ENCODE data around the gene CWC22.
"Not testable (repeated sequence)": the region's sequence is repeated elsewhere in the genome, so short reads cannot be mapped to it uniquely, and the experiment has no call there.

CWC22 gene

DNA sequence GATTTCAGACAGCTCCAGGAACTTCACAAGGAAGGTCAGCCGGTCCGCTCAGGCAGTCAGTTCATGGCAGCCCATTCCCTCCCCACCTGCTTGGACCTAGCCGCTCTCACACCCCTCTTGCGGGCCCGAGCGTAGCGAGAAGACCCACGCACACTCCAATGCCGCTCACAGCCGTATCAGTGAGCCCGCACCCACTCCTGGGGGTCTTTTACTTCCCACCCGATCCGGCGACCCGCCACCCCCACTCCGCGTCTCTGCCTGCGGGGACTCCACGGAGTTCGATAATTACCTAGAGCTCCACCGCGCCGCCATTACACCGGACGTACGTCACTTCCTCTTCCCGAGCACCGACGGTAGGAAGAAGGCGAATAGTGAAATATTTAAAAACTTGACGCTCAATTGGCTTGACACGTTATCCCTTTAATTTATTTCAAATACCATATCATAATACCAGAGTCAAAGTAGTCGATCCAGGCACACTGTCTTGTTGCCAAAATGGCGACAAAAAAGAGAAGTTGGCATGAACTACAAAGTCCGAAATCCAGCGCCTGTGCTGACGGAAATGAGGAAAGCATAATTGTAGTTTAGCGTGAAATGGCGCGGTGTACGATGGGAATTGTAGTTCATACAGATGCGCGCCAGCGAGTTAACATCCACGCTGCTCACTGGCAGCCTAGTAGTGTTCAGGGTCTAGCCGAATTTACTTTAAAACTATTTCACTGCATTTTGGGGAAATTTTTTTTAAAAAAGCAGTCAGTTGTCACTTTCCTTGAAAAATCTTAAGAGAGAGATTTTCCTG, at the start of gene CWC22:
Gene CWC22 (minus strand): TSS at position 517 of the 799 bp plus-strand sequence. CDS start 13,956 bp downstream, outside the sequence.
- peak; percentile 98 for DNase-seq

DNA sequence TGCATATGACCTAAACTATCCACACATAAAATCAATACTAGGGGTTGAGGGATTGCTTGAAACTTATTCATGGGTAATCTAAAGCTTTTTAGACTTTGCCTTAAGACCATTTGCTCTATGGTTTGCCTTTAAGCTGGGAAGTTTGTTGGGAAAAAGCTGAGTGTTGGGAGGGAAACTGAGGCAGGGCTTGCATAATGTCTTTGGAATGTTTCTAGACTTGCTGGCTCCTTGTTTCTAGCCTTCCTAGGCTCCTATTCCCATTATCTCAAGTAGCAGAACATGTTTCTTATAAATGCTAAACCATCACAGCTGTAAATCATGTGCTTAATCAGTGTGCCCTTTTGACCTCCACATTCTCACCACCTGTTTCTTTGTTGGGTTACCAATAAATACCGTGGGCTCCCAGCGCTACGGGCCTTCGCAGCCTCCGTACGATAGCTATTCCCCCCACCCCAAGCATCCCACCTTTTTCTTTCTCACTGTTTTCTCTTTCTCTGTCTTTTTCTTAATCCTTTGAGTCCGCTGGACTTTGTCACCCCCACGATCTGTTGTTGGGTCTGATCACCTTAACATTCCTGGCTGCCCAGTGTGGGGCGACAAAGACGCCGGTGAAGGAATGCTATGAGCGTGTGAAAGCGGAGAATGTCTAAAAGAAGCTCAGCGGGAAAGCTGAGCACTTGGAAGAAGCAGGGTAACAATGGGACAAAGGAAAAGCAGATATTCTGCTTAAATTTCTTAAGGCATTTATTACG, 49.4 kb upstream of the CWC22 start:
- no peak for DNase-seq

DNA sequence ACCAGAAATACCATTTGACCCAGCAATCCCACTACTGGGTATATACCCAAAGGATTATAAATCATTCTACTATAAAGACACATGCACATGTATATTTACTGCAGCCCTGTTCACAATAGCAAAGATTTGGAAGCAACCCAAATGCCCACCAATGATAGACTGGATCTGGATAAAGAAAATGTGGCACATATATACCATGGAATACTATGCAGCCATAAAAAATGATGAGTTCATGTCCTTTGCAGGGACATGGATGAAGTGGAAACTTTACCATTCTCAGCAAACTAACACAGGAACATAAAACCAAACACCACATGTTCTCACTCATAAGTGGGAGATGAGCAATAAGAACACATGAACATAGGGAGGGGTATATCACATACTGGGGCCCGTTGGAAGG, 47.5 kb upstream of the CWC22 start:
- DNase-seq, result not testable (repeated sequence)

DNA sequence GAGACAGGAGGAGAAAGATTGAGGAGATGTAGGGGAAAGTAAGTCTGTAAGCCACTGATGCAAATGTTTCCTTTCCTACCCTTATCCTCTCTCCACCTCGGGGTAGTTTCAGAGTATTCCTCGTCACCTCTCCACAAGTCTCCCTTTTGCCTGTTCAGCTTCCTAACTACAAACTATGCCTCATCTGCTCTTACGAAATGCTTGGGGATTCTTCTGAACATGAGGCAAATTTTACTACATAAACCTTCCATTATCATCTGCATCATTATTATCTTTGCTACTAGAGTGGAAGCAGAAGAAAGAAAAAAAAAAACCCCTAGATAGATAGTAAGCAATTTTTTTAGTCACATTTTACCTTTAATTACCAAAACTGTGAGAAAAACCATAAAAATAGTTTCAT, 43.1 kb upstream of the CWC22 start:
- no peak for DNase-seq

DNA sequence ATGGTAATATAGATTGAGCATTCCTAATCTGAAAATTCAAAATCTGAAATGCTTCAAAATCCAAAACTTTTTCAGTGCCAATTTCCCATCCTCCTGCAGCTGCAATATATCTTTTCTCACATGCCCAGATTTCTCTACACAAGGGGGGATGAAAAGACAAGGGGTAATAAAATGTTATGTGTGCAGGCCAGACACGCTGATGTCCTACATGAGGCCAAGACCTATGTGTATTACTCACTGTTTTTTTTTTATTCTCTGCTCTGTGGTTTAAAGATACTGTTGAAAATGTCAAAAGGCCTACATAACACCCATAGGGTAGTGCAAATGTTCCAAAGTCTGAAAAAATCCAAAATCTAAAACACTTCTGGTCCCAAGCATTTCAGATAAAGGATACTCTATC, 41.2 kb upstream of the CWC22 start:
- no peak for DNase-seq

DNA sequence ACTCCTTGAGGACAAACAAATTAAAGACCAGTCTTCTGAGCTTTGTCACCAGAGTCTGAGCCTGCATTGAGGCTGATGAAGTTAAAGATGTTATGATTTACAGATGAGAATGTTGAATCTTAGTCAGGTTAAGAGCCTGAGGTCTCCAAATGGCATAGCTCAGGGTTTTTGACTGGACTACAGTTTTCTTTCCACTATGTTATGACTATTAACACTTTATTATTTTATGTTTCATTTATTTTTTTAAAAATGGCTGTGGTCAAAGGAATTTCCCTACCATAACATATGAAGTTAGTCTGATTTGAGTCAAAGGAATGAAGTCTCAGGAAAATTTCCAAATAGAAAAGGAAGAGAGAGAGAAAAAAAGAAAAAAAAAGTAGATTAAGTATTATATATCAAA, 39.7 kb upstream of the CWC22 start:
- DNase-seq, result no peak

DNA sequence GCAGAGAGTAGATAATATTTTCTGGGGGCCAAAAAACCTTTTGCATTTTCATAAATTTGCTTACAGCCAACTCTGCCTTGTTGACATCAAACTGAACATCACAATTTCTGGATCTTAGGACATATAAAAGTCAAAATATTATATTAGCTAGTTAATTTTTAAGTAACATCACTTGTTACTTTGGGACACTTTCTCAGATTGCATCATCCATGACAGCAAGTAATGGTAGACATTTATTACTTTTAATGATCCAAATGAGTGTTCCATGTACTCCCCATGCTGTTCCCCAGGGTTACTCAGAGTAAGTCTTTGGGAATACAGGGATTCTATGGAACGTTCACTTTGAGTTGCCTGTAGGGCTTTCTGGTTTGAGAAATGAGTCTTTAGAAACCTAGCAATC, 39.1 kb upstream of the CWC22 start:
- no peak for DNase-seq

DNA sequence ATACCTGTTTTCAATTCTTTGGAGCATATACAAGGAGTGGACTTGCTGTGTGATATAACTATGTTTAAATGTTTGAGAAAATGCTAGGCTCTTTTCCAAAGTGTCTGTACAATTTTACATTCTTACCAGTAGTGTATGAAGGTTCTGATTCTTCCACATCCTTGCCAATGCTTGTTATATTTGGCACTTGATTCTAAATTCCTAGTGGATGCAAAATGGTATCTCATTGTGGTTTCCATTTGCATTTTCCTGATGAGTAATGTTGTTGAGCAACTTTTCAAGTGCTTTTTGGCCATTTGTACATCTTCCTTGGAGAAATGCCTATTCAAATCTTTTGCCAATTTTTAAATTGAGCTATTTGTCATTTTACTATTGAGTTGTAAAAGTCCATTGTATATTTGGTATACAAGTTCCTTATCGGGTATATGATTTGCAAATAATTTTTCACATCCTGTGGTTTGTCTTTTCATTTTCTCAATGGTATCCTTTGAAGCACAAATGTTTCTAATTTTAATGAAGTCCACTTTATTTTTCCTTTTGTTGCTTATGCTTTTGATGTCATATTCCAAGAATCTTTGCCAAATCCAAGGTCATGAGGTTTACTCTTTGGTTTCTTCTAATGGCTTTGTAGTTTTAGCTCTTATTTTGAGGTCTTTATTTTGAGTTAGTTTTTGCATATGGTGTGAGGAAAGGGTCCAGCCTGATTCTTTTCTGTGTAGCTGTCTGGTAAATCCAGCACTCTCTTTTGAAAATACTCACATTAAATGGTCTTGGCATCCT, 33.2 kb upstream of the CWC22 start:
- DNase-seq, result no peak

DNA sequence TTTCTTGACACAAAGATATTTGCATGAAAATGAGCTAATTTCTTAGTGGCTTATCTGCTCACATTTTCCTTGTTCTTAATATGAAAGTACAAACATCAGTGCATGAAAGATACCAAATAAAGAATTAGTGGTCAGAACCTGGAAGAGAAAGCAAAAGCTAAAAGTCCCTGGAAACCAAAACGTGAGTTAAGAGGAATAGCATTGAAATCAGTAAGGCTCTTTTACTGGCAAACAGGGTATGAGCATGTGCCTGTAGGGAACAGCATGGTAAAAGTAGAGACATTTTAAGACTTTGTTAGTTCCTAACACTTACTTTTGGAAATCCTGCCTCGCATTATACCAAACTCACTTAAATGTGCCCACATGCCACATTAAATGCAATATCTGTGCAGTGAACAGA, 31.9 kb upstream of the CWC22 start:
- no peak for DNase-seq

DNA sequence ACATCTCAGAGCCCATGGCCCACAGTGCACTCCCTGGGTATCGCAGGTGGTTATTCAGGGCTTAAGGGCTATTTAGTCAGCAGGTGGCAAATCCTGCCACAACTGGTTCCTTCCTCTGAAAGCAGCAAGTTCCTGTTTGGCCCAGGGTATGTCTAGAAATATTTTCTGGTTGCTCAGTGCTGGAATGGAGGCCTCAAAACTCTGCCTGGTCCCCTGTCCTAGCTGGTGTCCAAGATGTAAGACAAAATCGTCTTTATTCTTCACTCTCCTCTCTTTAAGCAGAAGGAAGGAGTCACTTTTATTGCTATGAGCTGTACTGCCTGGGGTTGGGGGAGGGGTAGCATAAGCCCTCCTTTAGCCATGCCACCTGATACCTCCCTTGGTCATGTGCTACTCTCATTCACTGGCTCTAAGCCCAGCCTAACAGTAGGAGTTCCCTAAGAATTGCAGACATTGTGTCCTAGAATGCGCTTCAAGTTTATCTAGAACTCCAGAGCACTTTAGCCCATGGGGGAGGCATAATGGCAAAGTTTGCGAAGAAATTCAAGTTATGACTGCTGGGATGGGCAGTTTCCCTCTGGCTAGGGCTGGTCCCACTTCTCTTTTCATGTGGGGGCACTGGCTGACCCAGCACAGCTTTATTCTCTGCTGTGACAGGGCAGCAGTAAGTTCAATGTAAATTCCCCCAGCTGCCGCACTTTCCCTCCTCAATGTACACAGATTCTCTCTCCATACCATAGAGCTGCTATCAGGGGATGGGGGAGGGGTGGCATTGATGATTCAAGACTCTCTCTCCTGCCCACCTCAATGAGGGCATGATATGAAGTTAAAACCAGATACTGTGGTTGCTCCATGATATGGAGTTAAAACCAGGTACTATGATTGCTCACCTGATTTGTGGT, 27.1 kb upstream of the CWC22 start:
- peak; percentile 96 for DNase-seq

DNA sequence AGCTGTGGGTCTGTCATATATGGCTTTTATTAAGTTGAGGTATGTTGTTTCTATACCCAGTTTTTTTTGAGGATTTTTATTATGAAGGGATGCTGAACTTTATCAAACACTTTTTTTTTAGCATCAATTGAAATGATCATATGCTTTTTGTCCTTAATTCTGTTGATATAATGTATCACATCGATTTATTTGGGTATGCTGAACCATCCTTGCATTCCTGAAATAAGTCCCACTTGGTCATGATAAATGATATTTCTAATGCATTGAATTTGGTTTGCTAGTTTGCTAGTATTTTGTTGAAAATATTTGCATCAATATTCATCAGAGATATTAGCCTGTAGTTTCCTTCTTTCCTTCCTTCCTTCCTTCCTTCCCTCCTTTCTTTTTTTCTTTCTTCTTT, 22.5 kb upstream of the CWC22 start:
- no peak for DNase-seq

DNA sequence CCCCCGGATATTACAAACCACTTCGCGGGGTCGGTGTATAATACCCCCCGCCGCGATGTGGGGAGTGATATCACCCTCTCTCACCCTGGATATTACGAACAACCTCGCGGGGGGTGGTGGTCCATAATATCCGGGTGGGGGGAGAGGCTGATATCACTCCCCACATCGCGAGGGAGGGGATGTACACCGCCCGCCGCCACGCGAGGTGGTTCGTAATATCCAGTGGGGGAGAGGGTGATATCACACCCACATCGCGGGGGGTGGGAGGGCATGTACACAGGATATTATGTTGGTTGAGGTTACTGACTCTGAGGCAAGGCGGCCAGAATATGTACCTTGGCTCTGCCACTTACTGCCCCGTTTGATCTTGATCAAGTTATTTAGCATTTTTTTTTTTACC, 14.8 kb upstream of the CWC22 start:
- peak; percentile 81 for DNase-seq

DNA sequence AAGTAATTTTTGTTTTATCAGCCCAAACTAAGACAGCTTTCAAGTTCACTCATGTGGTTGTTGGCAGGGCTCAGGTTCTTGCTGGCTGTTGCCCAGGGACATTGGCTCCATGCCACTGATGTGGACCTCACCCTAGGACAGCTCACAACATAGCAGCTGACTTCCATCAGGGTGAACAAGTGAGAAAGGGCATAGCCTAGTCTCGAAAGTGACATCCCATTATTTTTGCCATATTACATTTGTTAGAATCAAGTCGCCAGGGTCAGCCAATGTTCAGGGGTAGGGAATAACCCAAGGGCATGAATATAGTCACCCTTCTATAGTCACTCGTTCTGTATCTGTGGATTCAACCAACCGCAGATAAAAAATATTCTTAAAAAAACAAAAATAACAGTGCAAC, 10.7 kb upstream of the CWC22 start:
- no peak for DNase-seq

DNA sequence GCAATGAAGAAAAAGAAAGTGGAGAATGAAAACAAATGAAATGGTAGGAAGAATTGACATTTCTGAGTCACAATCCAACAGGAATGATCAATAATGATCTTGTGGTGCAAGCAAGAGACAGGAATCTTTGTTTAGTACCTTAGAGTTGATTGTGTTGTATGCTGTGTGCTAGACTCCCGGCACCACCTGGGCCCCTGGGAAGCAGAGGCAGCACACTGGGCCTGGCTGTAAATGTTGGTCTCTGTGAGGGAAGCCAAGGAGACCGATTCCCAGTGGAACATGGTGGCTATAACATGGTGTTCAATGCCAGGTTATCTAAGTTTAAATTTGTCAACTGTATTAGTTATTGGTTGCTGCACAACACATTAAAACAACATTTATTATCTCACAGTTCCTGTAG, 9.8 kb upstream of the CWC22 start:
- no peak for DNase-seq

DNA sequence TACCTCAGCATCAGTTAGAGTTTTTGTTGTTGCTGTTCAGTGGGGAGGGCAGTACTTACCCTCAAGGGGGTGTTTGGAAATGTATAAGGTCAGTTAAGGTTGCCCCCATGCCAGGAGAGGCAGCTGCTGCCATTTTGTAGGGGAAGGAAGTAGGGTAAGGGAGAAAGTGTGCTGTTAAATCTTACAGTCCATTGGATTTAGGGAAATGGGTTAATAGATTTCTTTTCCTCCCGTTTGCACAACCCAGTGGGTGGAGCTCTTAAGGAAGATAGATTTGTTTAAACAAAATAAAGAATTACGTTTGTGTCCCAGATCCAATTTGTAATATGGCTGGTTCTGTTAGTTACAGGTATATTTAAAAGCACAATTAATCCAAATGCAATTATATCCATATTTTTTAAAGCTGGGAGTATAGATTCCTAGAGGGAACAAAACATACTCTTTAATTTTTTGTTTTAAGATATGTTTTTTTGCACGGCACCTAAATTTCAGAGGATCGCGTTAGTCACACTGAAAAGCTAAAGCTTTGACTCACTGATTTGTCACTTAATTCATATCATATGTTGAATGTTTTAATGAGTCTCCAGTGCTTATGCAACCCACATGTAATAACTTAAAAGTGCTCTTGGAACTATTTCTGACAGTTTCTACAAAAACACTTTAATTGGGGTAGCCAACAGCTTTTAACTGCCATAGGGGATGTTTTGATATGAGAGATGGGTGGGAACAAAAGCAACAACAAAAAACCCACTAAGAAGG, 9.0 kb upstream of the CWC22 start:
- no peak for DNase-seq

DNA sequence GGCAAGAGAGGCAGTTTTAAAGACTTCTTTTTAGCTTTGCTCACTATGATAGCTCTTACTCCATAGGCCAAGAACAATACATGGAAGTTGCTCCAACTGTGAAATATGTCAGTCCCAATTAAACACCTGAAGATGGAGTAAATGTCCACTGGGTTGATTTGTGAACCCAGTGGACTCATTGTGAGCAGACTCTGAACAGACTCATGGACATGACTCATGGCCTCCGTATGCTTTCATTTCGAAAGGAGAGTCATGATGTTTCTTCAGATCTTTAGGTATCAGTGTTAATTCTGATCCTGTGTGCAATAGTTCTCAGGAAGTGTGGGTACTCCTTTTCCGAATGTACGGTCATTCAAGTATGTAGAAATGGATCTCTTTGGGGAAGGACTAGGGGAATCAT, 5.4 kb upstream of the CWC22 start:
- peak; percentile 52 for DNase-seq

DNA sequence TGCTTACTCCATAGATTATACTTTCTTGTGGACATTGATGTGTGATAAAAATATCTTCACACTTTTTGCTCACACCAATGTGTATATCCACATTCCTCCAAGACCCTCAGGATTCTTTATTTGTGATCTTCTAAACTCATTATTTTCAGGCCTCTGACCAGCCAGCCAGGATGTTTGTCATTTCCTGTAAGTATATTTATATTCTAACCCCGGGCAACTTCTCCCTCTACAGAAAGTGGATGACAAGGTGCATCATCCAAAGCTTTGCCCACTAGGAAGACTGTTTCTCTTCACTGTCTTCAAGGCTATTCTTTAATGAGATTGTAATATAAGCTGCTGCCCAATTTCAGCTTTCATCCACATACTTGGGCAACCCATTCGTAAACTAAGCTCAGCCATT, 3.6 kb upstream of the CWC22 start:
- no peak for DNase-seq

DNA sequence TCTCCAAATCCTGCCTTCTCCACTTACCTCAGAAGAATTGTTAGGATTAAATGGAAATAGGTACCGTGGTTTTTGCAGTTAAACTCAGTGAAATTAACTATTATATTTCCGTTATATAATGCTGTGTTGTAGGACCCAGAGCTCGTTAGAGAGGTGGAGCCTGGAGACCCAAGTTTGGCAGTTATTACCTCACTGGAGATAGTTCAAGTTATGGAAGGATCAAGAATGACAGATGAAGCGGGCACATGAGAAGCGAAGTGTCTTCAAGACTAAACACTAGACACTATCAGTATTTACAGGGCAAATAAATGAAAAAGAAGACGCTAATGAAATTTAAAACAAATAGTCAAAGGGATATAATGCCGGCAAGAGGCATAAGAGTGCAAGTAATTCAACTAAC, 866 bp downstream of the CWC22 start:
- DNase-seq, result peak; percentile 38

DNA sequence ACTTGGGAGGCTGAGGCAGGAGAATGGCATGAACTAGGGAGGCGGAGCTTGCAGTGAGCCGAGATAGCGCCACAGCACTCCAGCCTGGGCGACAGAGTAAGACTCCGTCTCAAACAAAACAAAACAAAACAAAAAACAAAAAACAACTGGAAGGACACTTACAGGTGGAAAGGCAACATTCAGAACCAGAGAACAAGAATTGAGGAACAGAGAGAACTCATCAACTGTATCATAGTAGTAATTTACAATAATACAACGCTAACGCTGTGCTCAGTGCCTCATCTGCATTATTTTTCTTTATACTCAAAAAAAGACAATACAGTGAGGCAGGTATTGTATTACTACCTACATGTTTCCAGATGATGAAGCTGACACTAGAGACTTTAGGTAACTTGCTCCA, 1.6 kb downstream of the CWC22 start:
- DNase-seq, result not testable (repeated sequence)

DNA sequence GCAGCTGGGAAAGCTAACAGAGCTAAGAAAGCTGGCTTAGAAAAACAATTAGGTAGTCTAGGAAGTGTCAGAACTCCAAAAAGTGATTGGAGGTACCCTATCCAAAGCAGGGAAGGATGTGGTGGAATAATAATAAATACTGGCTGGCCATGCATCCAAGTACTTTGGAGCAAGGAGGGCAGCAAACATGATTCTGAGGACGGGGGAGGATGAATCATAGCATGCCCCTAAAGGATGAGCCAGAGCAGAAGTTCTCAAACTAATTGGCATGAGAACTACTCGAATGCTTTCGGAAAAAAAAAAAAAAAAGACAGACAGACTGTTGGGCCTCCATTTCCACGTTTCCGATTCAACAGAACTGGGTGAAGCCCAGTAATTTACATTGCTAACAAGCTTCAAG, 2.4 kb downstream of the CWC22 start:
- no peak for DNase-seq

DNA sequence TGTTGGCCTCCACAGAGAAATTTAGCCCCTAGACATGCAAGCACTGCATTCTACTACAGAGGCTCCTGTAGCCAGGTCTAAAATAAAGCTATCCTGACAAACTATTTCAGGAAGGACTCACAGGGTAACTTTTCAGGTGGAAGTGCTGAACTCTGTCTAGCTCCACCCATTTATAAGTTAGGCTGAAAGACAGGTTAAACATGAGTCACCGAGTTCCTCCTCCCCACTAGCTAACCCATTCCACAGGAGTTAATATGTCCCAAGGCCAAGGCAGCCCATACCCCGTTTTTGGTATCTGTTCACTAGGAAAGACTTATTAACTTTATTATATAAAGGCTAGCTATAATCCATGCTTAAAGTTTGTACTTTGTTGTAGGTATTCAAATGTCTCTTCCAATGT, 3.5 kb downstream of the CWC22 start:
- DNase-seq, result peak; percentile 30

DNA sequence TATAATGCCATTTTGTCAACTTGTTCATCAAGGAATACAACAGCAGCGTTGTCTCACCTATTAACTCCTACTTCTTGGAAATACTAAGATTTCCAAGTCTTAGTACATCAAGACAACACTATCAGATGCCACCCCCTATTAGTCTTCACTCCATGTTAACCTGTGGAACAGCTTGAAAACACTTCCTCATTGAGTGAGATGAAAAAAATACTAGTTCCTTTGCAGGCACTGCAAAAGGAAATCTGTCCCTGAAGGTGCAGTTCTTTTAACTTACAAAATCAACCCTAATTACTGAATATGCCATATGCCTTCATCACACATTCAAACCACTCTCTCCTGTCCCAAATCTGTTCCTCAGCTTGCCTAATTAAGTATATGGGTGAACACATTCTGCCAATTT, 4.0 kb downstream of the CWC22 start:
- DNase-seq, result no peak

Data from DMS53 (cell line).